GM13976 (cell line): Measurements from ENCODE around the gene MSI2.

Source experiments
- DNase-seq: peaks from one replicate; pipeline ENCODE4 v3.0.0; 2012; ENCODE audit warnings: low spot score
- CTCF ChIP-seq: IDR thresholded peaks from 2 replicates; pipeline ENCODE4 v1.5.1; 2012; ENCODE audit warnings: borderline replicate concordance, mild to moderate bottlenecking; ENCODE audit not compliant: insufficient read depth; ENCODE audit errors: extremely low read depth, missing control alignments, control extremely low read depth
- in situ Hi-C: fragments of 300-500 bp; cut with MboI; formaldehyde crosslinking; loops from one replicate; pipeline ENCODE4 v1.12.0; 2022; ENCODE audit warnings: low sequenced_read_pairs, mixed read lengths, inconsistent platforms; ENCODE audit not compliant: unreplicated experiment

Gene MSI2

DNA sequence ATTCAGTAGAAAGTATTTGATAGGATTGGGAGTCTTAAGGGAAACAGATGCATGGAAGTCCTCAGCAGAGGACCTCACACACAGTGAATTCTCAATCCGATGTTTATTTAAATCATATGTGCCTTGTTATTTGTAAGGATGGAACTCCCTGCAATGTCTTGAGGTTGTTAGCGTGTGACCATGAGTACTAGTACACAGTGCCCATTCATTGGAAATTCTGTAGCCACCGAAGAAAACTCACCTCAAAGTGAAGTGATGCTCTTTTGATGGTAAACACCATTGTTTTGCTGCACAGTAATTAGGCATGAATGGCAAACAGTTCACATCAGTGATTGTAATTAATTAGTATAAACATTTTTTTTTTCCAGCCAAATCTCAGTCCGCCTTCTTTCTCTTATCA lies 173.6 kb downstream of the MSI2 start:
- DNase-seq, result no peak
- in situ Hi-C loops, result no loop called here
- no peak for TF ChIP-seq CTCF

DNA sequence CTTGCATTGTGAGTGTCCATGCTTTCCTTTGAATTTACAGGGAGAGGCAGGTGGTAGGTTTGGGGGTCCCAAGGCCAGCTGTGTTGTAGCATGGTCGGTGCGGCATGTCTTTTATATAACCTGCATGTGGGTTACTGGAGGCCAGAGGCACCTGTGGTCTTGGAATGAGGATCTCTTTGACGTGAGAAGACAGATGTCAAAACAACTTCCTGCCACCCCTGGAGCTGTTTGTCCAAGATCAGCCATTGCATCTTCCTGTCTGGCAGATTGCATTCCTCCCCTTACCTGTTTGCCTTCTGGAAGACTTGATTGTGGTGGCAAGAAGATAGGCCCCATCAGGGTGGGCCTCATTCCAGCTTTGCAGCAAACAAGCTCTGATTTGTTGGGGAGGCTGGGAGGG lies 175.1 kb downstream of the MSI2 start:
- in situ Hi-C loops, result no loop called here
- DNase-seq, result no peak
- TF ChIP-seq CTCF, result no peak

DNA sequence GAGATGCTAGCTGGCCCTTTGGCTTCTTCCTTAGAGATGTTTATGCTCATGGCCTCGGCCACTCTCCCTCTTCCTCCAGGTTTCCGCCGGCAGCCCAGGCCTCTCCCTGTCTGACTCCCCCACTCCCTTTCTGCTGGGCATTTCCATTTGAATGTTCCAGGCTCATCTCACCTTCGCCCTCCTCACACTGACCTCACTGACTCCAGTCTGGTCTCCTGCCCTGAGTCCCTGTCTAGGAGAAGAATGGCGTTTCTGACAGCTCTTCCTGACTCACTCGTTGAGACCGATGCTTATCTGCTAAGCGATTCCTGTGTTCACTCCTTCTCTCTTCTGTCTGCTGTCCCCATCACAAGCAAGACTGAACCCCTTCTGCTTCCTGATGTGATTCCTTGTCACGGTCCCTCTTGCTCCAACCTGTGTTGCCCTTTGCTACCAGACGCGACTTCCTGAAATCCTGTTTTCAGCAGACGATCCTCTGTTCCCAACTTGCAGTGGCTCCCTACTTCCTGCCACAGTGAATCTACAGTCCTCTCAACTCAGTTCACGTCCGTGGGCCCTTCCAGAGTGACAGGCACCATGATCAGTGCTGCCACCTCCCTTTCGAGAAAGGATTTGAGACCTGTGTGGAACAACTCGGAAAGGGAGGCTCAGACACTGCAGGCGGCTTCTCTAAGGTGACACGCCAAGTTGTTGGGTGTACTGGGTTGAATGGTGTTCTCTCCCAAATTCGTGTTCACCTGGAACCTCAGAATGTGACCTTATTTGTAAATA lies 176.4 kb downstream of the MSI2 start:
- in situ Hi-C loops, result no loop called here
- TF ChIP-seq CTCF, result no peak
- no peak for DNase-seq

- TF ChIP-seq CTCF, result no peak
- in situ Hi-C loops, result no loop called here
These were observed 177.1 kb downstream of the MSI2 start for GRCh38 chr17:57433452-57433851.

GRCh38 chr17:57434361-57434760 lies 178.0 kb downstream of the MSI2 start:
- no peak for DNase-seq
- no peak for TF ChIP-seq CTCF
- in situ Hi-C loops, result no loop called here

More at GRCh38 chr17:57433452-57433851, 177.1 kb downstream of the MSI2 start:
- DNase-seq, result no peak

GRCh38 chr17:57436565-57436964 lies 180.2 kb downstream of the MSI2 start:
- TF ChIP-seq CTCF, result no peak
- in situ Hi-C loops, result no loop called here
- DNase-seq, result no peak
